AML-193 (cell line): ENCODE results near the gene WASHC1.
"Not testable (repeated sequence)": the region's sequence is repeated elsewhere in the genome, so short reads cannot be mapped to it uniquely, and the experiment has no call there.

Experiments used
- DNase-seq, 2 experiments: peaks; one replicate each; lab custom pipeline; 2025; lab: John Stamatoyannopoulos, UW

Gene WASHC1

DNA sequence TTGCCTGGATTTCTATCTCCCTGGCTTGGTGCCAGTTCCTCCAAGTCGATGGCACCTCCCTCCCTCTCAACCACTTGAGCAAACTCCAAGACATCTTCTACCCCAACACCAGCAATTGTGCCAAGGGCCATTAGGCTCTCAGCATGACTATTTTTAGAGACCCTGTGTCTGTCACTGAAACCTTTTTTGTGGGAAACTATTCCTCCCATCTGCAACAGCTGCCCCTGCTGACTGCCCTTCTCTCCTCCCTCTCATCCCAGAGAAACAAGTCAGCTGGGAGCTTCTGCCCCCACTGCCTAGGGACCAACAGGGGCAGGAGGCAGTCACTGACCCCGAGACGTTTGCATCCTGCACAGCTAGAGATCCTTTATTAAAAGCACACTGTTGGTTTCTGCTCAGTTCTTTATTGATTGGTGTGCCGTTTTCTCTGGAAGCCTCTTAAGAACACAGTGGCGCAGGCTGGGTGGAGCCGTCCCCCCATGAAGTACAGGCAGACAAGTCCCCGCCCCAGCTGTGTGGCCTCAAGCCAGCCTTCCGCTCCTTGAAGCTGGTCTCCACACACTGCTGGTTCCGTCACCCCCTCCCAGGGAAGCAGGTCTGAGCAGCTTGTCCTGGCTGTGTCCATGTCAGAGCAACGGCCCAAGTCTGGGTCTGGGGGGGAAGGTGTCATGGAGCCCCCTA lies 15.0 kb downstream of the WASHC1 start:
- DNase-seq = not testable (repeated sequence)

DNA sequence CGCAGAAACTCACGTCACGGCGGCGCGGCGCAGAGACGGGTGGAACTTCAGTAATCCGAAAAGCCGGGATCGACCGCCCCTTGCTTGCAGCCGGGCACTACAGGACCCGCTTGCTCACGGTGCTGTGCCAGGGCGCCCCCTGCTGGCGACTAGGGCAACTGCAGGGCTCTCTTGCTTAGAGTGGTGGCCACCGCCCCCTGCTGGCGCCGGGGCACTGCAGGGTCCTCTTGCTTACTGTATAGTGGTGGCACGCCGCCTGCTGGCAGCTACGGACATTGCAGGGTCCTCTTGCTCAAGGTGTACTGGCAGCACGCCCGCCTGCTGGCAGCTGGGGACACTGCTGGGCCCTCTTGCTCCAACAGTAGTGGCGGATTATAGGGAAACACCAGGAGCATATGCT lies 18.1 kb downstream of the WASHC1 start:
- DNase-seq = not testable (repeated sequence)

DNA sequence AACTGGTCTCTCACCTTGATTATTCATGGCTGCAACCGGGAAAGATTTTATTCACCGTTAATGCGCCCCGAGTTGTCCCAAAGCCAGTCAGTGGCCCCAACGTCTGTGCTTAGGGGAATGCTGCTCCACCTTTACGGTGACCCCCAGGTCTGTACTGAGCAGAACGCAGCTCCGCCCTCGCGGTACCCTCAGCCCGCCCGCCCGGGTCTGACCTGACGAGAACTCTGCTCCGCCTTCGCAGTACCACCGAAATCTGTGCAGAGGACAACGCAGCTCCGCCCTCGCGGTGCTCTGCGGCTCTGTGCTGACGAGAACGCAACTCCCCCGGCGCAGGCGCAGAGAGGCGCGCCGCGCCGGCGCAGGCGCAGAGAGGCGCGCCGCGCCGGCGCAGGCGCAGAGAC lies 18.6 kb downstream of the WASHC1 start:
- not testable (repeated sequence) for DNase-seq

DNA sequence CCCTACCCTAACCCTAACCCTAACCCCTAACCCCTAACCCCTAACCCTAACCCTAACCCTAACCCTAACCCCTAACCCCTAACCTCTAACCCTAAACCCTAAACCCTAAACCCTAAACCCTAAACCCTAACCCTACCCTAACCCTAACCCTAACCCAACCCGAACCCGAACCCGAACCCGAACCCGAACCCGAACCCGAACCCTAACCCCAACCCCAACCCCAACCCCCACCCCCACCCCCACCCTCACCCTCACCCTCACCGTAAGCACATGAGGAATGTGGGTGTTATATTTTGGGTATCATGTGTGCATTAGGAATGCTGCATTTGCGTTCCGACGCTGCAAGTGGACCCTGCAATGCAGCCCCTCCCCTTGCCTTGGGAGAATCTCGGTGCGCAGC lies 19.0 kb downstream of the WASHC1 start:
- DNase-seq = not testable (repeated sequence)
